Esophagus mucosa (tissue), 1 donor: Measurements from ENCODE around the gene KCNJ9. TPM values are rescaled to one million over a fixed set of nuclear protein-coding genes. Genes with fewer than 3 reads are reported as not detected.
"Not testable (repeated sequence)": the region's sequence is repeated elsewhere in the genome, so short reads cannot be mapped to it uniquely, and the experiment has no call there.

Experiments used
- ATAC-seq: fragments of 200-7000 bp; cut with Tn5 transposase; one replicate; pipeline ENCODE4 v1.9.1; 2020
- total RNA-seq: library from RNA; stranded (reverse); gene quantifications from one replicate; pipeline ENCODE4 v1.2.4, GENCODE V29; 2023
- donor health status: DM: yes; HTN: yes; CAD: no.

KCNJ9 gene
- not detected for total RNA-seq

- no peak for ATAC-seq
Measured at GRCh38 chr1:160081261-160081936, at the start of gene KCNJ9. Gene KCNJ9 (plus strand): TSS chr1:160081538. CDS start chr1:160084031, 2,493 bp downstream.

- ATAC-seq: peak; percentile 37
Measured at GRCh38 chr1:160032165-160032820, 49.0 kb upstream of the KCNJ9 start.

- no peak for ATAC-seq
Measured at GRCh38 chr1:160040476-160040875, 40.9 kb upstream of the KCNJ9 start.

- ATAC-seq: no peak
Measured at GRCh38 chr1:160043543-160043942, 37.8 kb upstream of the KCNJ9 start.

- ATAC-seq: no peak
Measured at GRCh38 chr1:160045653-160046052, 35.7 kb upstream of the KCNJ9 start.

GRCh38 chr1:160046494-160047110, 34.7 kb upstream of the KCNJ9 start:
- ATAC-seq: peak; percentile 69

- ATAC-seq: no peak
Measured at GRCh38 chr1:160047111-160047991, 34.0 kb upstream of the KCNJ9 start.

- no peak for ATAC-seq
Measured at GRCh38 chr1:160048335-160048734, 33.0 kb upstream of the KCNJ9 start.

GRCh38 chr1:160049101-160049500, 32.2 kb upstream of the KCNJ9 start:
- ATAC-seq: no peak

- not testable (repeated sequence) for ATAC-seq
Measured at GRCh38 chr1:160050182-160050581, 31.2 kb upstream of the KCNJ9 start.

- no peak for ATAC-seq
Measured at GRCh38 chr1:160050619-160051018, 30.7 kb upstream of the KCNJ9 start.

GRCh38 chr1:160052936-160053335, 28.4 kb upstream of the KCNJ9 start:
- ATAC-seq: no peak

GRCh38 chr1:160053548-160054365, 27.6 kb upstream of the KCNJ9 start:
- ATAC-seq: no peak

- ATAC-seq: no peak
Measured at GRCh38 chr1:160056648-160057169, 24.6 kb upstream of the KCNJ9 start.

GRCh38 chr1:160058087-160058486, 23.3 kb upstream of the KCNJ9 start:
- ATAC-seq: no peak

GRCh38 chr1:160061369-160062229, 19.7 kb upstream of the KCNJ9 start:
- peak; percentile 24 for ATAC-seq

GRCh38 chr1:160062230-160062532, 19.2 kb upstream of the KCNJ9 start:
- ATAC-seq: no peak

- ATAC-seq: no peak
Measured at GRCh38 chr1:160063176-160063575, 18.2 kb upstream of the KCNJ9 start.

- no peak for ATAC-seq
Measured at GRCh38 chr1:160064164-160064563, 17.2 kb upstream of the KCNJ9 start.

GRCh38 chr1:160064746-160065145, 16.6 kb upstream of the KCNJ9 start:
- ATAC-seq: no peak
